KMS-11 (cell line): Measurements from ENCODE around the gene COLEC12.

Experiments
- H2AFZ ChIP-seq: fragments of 200-600 bp; sonication (generic); 2 replicates; pipeline ENCODE4 v1.6.1; 2016; ENCODE audit warnings: antibody characterized with exemption, mixed run types, low read depth
- H3K27ac ChIP-seq: fragments of 200-600 bp; sonication (generic); 2 replicates; pipeline ENCODE4 v1.6.1; 2016; ENCODE audit warnings: mild to moderate bottlenecking, mixed run types
- H3K27me3 ChIP-seq: fragments of 200-600 bp; sonication (generic); 2 replicates; pipeline ENCODE4 v1.6.1; 2017; ENCODE audit warnings: mild to moderate bottlenecking, low read depth, mixed run types, moderate library complexity; ENCODE audit not compliant: insufficient read depth
- H3K36me3 ChIP-seq: fragments of 200-600 bp; sonication (generic); 2 replicates; pipeline ENCODE4 v1.6.1; 2017; ENCODE audit warnings: mild to moderate bottlenecking, mixed run types; ENCODE audit not compliant: insufficient read depth
- H3K4me1 ChIP-seq: fragments of 200-600 bp; sonication (generic); 2 replicates; pipeline ENCODE4 v1.6.1; 2016; ENCODE audit warnings: mild to moderate bottlenecking, low read depth, mixed run types; ENCODE audit not compliant: poor library complexity, severe bottlenecking
- H3K4me2 ChIP-seq: fragments of 200-600 bp; sonication (generic); 2 replicates; pipeline ENCODE4 v1.7.0; 2016; ENCODE audit warnings: mild to moderate bottlenecking, mixed run types
- H3K4me3 ChIP-seq: fragments of 200-600 bp; sonication (generic); IDR thresholded peaks from 2 replicates; pipeline ENCODE4 v1.6.1; 2017; ENCODE audit warnings: low read depth, low read length, mixed read lengths; ENCODE audit not compliant: insufficient read depth
- H3K79me2 ChIP-seq: fragments of 200-600 bp; sonication (generic); 2 replicates; pipeline ENCODE4 v1.6.1; 2016; ENCODE audit warnings: low read depth, mixed run types; ENCODE audit not compliant: insufficient read depth
- H3K9ac ChIP-seq: fragments of 200-600 bp; sonication (generic); 2 replicates; pipeline ENCODE4 v1.6.1; 2016; ENCODE audit warnings: mild to moderate bottlenecking, mixed run types
- H4K20me1 ChIP-seq: fragments of 200-600 bp; sonication (generic); 2 replicates; pipeline ENCODE4 v1.6.1; 2016; ENCODE audit warnings: mild to moderate bottlenecking, mixed run types; ENCODE audit not compliant: insufficient read depth
- CTCF ChIP-seq: fragments of 200-600 bp; sonication (generic); conservative IDR thresholded peaks from 2 replicates; pipeline ENCODE4 v1.6.1; 2017; ENCODE audit warnings: low read depth, mild to moderate bottlenecking, antibody characterized with exemption, low read length, moderate library complexity, mixed read lengths

Gene COLEC12

GRCh38 chr18:319720-320119 is 180.8 kb downstream of the COLEC12 start:
- H4K20me1 ChIP-seq = no peaks in the 10 kb centered on the region
- no peak overlapping the region for H3K4me2 ChIP-seq
- no peaks in the 10 kb centered on the region for H3K36me3 ChIP-seq
- no peak overlapping the region for H3K27ac ChIP-seq
- no peaks in the 10 kb centered on the region for H3K79me2 ChIP-seq
- H2AFZ ChIP-seq = no peak overlapping the region
- H3K4me1 ChIP-seq = no peaks in the 10 kb centered on the region
- H3K9ac ChIP-seq = no peak overlapping the region
- H3K4me3 ChIP-seq = no peak overlapping the region
- no peak for TF ChIP-seq CTCF
- H3K27me3 ChIP-seq = no peaks in the 10 kb centered on the region

GRCh38 chr18:318791-319291 is 181.7 kb downstream of the COLEC12 start:
- Histone ChIP-seq H4K20me1 (no peaks in the 10 kb centered on the region), H3K36me3 (no peaks in the 10 kb centered on the region), H3K4me1 (no peaks in the 10 kb centered on the region), H3K27me3 (no peaks in the 10 kb centered on the region), H3K79me2 (no peaks in the 10 kb centered on the region), H3K27ac (no peak overlapping the region), H3K4me3 (no peak overlapping the region), H3K9ac (no peak overlapping the region), H3K4me2 (no peak overlapping the region), H2AFZ (no peak overlapping the region)
- TF ChIP-seq CTCF = no peak

GRCh38 chr18:317618-318017 is 182.9 kb downstream of the COLEC12 start:
- H3K4me1 ChIP-seq = no peaks in the 10 kb centered on the region
- H3K4me2 ChIP-seq = no peak overlapping the region
- H4K20me1 ChIP-seq = no peaks in the 10 kb centered on the region
- no peak overlapping the region for H3K4me3 ChIP-seq
- no peak overlapping the region for H2AFZ ChIP-seq
- H3K79me2 ChIP-seq = no peaks in the 10 kb centered on the region
- no peak overlapping the region for H3K9ac ChIP-seq
- H3K27me3 ChIP-seq = no peaks in the 10 kb centered on the region
- TF ChIP-seq CTCF = no peak
- no peaks in the 10 kb centered on the region for H3K36me3 ChIP-seq
- H3K27ac ChIP-seq = no peak overlapping the region

- Histone ChIP-seq H3K4me3 (no peak overlapping the region), H3K27me3 (no peaks in the 10 kb centered on the region), H4K20me1 (no peaks in the 10 kb centered on the region), H3K27ac (no peak overlapping the region), H2AFZ (no peak overlapping the region), H3K4me1 (no peaks in the 10 kb centered on the region), H3K9ac (no peak overlapping the region), H3K36me3 (no peaks in the 10 kb centered on the region), H3K4me2 (no peak overlapping the region), H3K79me2 (no peaks in the 10 kb centered on the region)
- TF ChIP-seq CTCF = no peak
These were observed 184.1 kb downstream of the COLEC12 start for GRCh38 chr18:316393-316792.
